Measurements from ENCODE around the gene SLC35E4.

DNA sequence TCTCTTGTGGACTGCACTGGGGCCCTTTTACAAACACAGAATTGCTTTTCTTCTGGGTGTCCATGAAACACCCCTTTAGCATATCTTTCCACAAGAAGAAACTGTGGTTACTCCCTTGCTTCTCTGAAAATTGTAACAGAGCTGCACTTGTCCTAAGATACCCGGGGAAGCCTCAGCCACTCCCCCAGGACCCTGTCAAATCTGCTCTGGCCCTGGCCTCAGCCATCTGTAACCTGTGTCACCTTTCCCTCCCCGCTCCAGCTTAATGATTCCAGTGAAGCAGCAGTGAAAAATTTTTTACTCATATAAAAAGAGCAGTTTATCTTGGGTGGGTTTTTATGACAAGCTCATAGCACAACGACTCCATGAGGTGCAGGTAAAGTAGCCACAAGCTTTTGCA, 35.5 kb downstream of the SLC35E4 start:
- TF ChIP-seq FOXP2 (optimal IDR thresholded peaks at IDR 0.05; ENCODE audit: borderline replicate concordance, extremely low read depth, extremely low read length, insufficient read depth) (no peak), POLR2AphosphoS5 (IDR thresholded peaks at IDR 0.05; ENCODE audit: low read depth, low read length) (no peak)
- TF ChIP-seq, protein P1, sequence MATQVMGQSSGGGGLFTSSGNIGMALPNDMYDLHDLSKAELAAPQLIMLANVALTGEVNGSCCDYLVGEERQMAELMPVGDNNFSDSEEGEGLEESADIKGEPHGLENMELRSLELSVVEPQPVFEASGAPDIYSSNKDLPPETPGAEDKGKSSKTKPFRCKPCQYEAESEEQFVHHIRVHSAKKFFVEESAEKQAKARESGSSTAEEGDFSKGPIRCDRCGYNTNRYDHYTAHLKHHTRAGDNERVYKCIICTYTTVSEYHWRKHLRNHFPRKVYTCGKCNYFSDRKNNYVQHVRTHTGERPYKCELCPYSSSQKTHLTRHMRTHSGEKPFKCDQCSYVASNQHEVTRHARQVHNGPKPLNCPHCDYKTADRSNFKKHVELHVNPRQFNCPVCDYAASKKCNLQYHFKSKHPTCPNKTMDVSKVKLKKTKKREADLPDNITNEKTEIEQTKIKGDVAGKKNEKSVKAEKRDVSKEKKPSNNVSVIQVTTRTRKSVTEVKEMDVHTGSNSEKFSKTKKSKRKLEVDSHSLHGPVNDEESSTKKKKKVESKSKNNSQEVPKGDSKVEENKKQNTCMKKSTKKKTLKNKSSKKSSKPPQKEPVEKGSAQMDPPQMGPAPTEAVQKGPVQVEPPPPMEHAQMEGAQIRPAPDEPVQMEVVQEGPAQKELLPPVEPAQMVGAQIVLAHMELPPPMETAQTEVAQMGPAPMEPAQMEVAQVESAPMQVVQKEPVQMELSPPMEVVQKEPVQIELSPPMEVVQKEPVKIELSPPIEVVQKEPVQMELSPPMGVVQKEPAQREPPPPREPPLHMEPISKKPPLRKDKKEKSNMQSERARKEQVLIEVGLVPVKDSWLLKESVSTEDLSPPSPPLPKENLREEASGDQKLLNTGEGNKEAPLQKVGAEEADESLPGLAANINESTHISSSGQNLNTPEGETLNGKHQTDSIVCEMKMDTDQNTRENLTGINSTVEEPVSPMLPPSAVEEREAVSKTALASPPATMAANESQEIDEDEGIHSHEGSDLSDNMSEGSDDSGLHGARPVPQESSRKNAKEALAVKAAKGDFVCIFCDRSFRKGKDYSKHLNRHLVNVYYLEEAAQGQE (IDR thresholded peaks at IDR 0.05; ENCODE audit: insufficient read depth in 1 of 2, low read depth in 2 of 2, low read length in 2 of 2): no peak

Measured in PFSK-1 (cell line).